Activated CD8-positive, alpha-beta T cell treated with anti-CD3 and anti-CD28 coated beads for 36 hours (primary cell): Measurements from ENCODE around the gene PLEKHB1. TPM values are rescaled to one million over a fixed set of nuclear protein-coding genes. Genes with fewer than 3 reads are reported as not detected.

Experiments used
- ATAC-seq: fragments of 200-7000 bp; cut with Tn5 transposase; one replicate; pipeline ENCODE4 v1.10.0; 2021; ENCODE audit warnings: mild to moderate bottlenecking, moderate library complexity
- CTCF ChIA-PET: fragments of 350-600 bp; sonication (Branson Sonifier 250); formaldehyde crosslinking; loops from one replicate; lab custom pipeline; 2021; ENCODE audit warnings: antibody characterized with exemption; lab: Charles Lee
- POLR2A ChIA-PET: fragments of 350-600 bp; sonication (Branson Sonifier 250); formaldehyde crosslinking; loops from one replicate; lab custom pipeline; 2021; ENCODE audit warnings: antibody characterized with exemption; lab: Charles Lee
- DNase-seq: peaks from one replicate; pipeline ENCODE4 v3.0.0-alpha.2; 2020
- H3K27ac Mint-ChIP-seq: one replicate; pipeline ENCODE4 v1.8.0; 2021; ENCODE audit warnings: mild to moderate bottlenecking, mixed read lengths
- H3K27me3 Mint-ChIP-seq: one replicate; pipeline ENCODE4 v1.8.0; 2021; ENCODE audit warnings: mixed read lengths
- H3K36me3 Mint-ChIP-seq: one replicate; pipeline ENCODE4 v1.8.0; 2021; ENCODE audit warnings: low read depth, mixed read lengths
- H3K4me1 Mint-ChIP-seq: one replicate; pipeline ENCODE4 v1.8.0; 2021; ENCODE audit warnings: low read depth, mixed read lengths
- H3K4me3 Mint-ChIP-seq: one replicate; pipeline ENCODE4 v1.8.0; 2021; ENCODE audit warnings: mild to moderate bottlenecking, moderate library complexity, mixed read lengths
- H3K9me3 Mint-ChIP-seq: one replicate; pipeline ENCODE4 v1.8.0; 2021; ENCODE audit warnings: mixed read lengths
- CTCF ChIP-seq: fragments of 200-600 bp; IDR thresholded peaks from one replicate; pipeline ENCODE4 v1.8.0; 2022; ENCODE audit warnings: antibody characterized with exemption, mild to moderate bottlenecking
- intact Hi-C: fragments of 100-400 bp; cut with micrococcal nuclease; formaldehyde crosslinking; loops from one replicate; pipeline ENCODE4 v1.10.0; 2022
- total RNA-seq, 2 experiments: library from RNA; stranded (reverse); gene quantifications; one replicate each; pipeline ENCODE4 v1.2.3, GENCODE V29; 2021

PLEKHB1 gene
- total RNA-seq, 2 experiments from 2014 or later: 8.6 to 11.8 TPM

GRCh38 chr11:73663604-73664495 lies 17.5 kb downstream of the PLEKHB1 start:
- Mint-ChIP-seq H3K4me1 (no peaks in the 10 kb centered on the region), H3K27ac (no peak overlapping the region), H3K27me3 (no peaks in the 10 kb centered on the region), H3K9me3 (no peaks in the 10 kb centered on the region), H3K36me3 (no peaks in the 10 kb centered on the region), H3K4me3 (no peak overlapping the region)
- POLR2A ChIA-PET: interaction anchor here (0.6 to 1.3 kb wide), 2 partner anchors 11 to 178 kb away, joined by 3 read pairs; no protein-coding TSS in a partner anchor
- CTCF ChIA-PET: interaction anchor here (1.0 to 7.0 kb wide), 7 partner anchors 38 to 357 kb away, joined by 3 to 198 read pairs (median 4); partner anchors contain the start of gene ARHGEF17
- DNase-seq (no peak), ATAC-seq (no peak)
- TF ChIP-seq CTCF: no peak
- intact Hi-C loops: loop anchor here (5.0 kb wide), 1 partner anchor 312 kb away; no protein-coding TSS in a partner anchor

GRCh38 chr11:73664877-73665276 lies 18.5 kb downstream of the PLEKHB1 start:
- Mint-ChIP-seq H3K9me3 (no peaks in the 10 kb centered on the region), H3K4me3 (no peak overlapping the region), H3K27me3 (no peaks in the 10 kb centered on the region), H3K27ac (no peak overlapping the region), H3K36me3 (no peaks in the 10 kb centered on the region), H3K4me1 (no peaks in the 10 kb centered on the region)
- DNase-seq: no peak
- CTCF ChIA-PET: interaction anchor here (1.0 to 1.8 kb wide), 2 partner anchors 39 to 314 kb away, joined by 4 read pairs; no protein-coding TSS in a partner anchor
- intact Hi-C loops: loop anchor here (5.0 kb wide), 1 partner anchor 313 kb away; no protein-coding TSS in a partner anchor
- no peak for TF ChIP-seq CTCF
- POLR2A ChIA-PET: interaction anchor here (0.6 kb wide), 1 partner anchor 177 kb away, joined by 3 read pairs; no protein-coding TSS in a partner anchor
- ATAC-seq: no peak

GRCh38 chr11:73667891-73668290 lies 21.5 kb downstream of the PLEKHB1 start:
- Mint-ChIP-seq H3K4me1 (no peaks in the 10 kb centered on the region), H3K4me3 (no peak overlapping the region), H3K36me3 (no peaks in the 10 kb centered on the region), H3K27ac (no peak overlapping the region), H3K27me3 (no peaks in the 10 kb centered on the region), H3K9me3 (no peaks in the 10 kb centered on the region)
- DNase-seq: no peak
- TF ChIP-seq CTCF: no peak
- no peak for ATAC-seq
- POLR2A ChIA-PET: no interaction called here
- CTCF ChIA-PET: interaction anchor here (0.6 to 1.3 kb wide), 2 partner anchors 42 to 317 kb away, joined by 3 read pairs; no protein-coding TSS in a partner anchor
- intact Hi-C loops: no loop called here

GRCh38 chr11:73670808-73671207 lies 24.4 kb downstream of the PLEKHB1 start:
- Mint-ChIP-seq H3K27me3 (no peaks in the 10 kb centered on the region), H3K4me1 (no peaks in the 10 kb centered on the region), H3K4me3 (no peak overlapping the region), H3K36me3 (no peaks in the 10 kb centered on the region), H3K27ac (no peak overlapping the region), H3K9me3 (no peaks in the 10 kb centered on the region)
- TF ChIP-seq CTCF: no peak
- CTCF ChIA-PET: interaction anchor here (1.5 to 1.8 kb wide), 3 partner anchors 9 to 45 kb away, joined by 5 to 7 read pairs (median 6); no protein-coding TSS in a partner anchor
- POLR2A ChIA-PET: no interaction called here
- intact Hi-C loops: no loop called here
- DNase-seq (no peak), ATAC-seq (no peak)
